Astrocyte (in vitro differentiated cells and primary cell): ENCODE results near the gene PLCL1. TPM values are rescaled to one million over a fixed set of nuclear protein-coding genes. Genes with fewer than 3 reads are reported as not detected.

Experiments
- DNase-seq: peaks from one replicate; pipeline ENCODE4 v3.0.0-alpha.2; 2010; ENCODE audit warnings: low read depth
- FAIRE-seq: peaks from 2 replicates; lab custom pipeline; 2011; peaks lifted over from hg19 to GRCh38; lab: Jason Lieb, UNC
- H2AFZ ChIP-seq: 2 replicates; pipeline ENCODE4 v1.6.0; 2012; ENCODE audit warnings: low read depth, low read length, inconsistent platforms
- H3K27ac ChIP-seq: 2 replicates; pipeline ENCODE4 v1.5.1; 2011; ENCODE audit warnings: low read depth, low read length, inconsistent platforms
- H3K27me3 ChIP-seq: 2 replicates; pipeline ENCODE4 v1.6.0; 2011; ENCODE audit warnings: low read length, inconsistent platforms; ENCODE audit not compliant: insufficient read depth
- H3K36me3 ChIP-seq: 2 replicates; pipeline ENCODE4 v1.5.1; 2011; ENCODE audit warnings: low read length, inconsistent platforms; ENCODE audit not compliant: insufficient read depth
- H3K4me1 ChIP-seq: 2 replicates; pipeline ENCODE4 v1.5.1; 2011; ENCODE audit warnings: low read length, inconsistent platforms; ENCODE audit not compliant: insufficient read depth
- H3K4me2 ChIP-seq: 2 replicates; pipeline ENCODE4 v1.6.0; 2012; ENCODE audit warnings: low read length, inconsistent platforms
- H3K4me3 ChIP-seq: 2 replicates; pipeline ENCODE4 v1.5.1; 2011; ENCODE audit warnings: low read depth, mild to moderate bottlenecking, low read length, inconsistent platforms; ENCODE audit not compliant: insufficient read depth
- H3K79me2 ChIP-seq: 2 replicates; pipeline ENCODE4 v1.6.0; 2012; ENCODE audit warnings: mild to moderate bottlenecking, low read length, inconsistent platforms; ENCODE audit not compliant: insufficient read depth
- H3K9ac ChIP-seq: 2 replicates; pipeline ENCODE4 v1.6.0; 2012; ENCODE audit warnings: mild to moderate bottlenecking, low read length, inconsistent platforms
- H3K9me3 ChIP-seq: 2 replicates; pipeline ENCODE4 v1.5.1; 2012; ENCODE audit warnings: low read depth, mild to moderate bottlenecking, low read length, inconsistent platforms; ENCODE audit not compliant: insufficient read depth
- H4K20me1 ChIP-seq: 2 replicates; pipeline ENCODE4 v1.6.0; 2012; ENCODE audit warnings: low read length, inconsistent platforms; ENCODE audit not compliant: insufficient read depth
- H3K27ac Mint-ChIP-seq: one replicate; pipeline ENCODE4 v1.8.0; 2021; ENCODE audit warnings: mild to moderate bottlenecking, mixed read lengths; ENCODE audit not compliant: unreplicated experiment
- H3K27me3 Mint-ChIP-seq: one replicate; pipeline ENCODE4 v1.8.0; 2021; ENCODE audit warnings: low read depth, mixed read lengths; ENCODE audit not compliant: unreplicated experiment
- H3K36me3 Mint-ChIP-seq: one replicate; pipeline ENCODE4 v1.8.0; 2021; ENCODE audit warnings: low read depth, mixed read lengths; ENCODE audit not compliant: unreplicated experiment
- H3K4me1 Mint-ChIP-seq: one replicate; pipeline ENCODE4 v1.8.0; 2021; ENCODE audit warnings: low read depth, mixed read lengths; ENCODE audit not compliant: unreplicated experiment
- H3K4me3 Mint-ChIP-seq: one replicate; pipeline ENCODE4 v1.8.0; 2021; ENCODE audit warnings: mild to moderate bottlenecking, moderate library complexity, mixed read lengths; ENCODE audit not compliant: unreplicated experiment
- H3K9me3 Mint-ChIP-seq: one replicate; pipeline ENCODE4 v1.8.0; 2021; ENCODE audit warnings: mild to moderate bottlenecking, mixed read lengths; ENCODE audit not compliant: unreplicated experiment
- EZH2 ChIP-seq: IDR thresholded peaks from 2 replicates; pipeline ENCODE4 v1.6.1; 2012; ENCODE audit warnings: mild to moderate bottlenecking, low read length, inconsistent platforms; ENCODE audit not compliant: insufficient read depth
- total RNA-seq: library from RNA; stranded (reverse); gene quantifications from 2 replicates; pipeline ENCODE4 v1.2.1, GENCODE V29; 2021
- TF ChIP-seq, protein P1 (sequence below): IDR thresholded peaks from 2 replicates; pipeline ENCODE4 v1.5.1; 2011; ENCODE audit warnings: low read depth, mild to moderate bottlenecking, inconsistent platforms, low read length, moderate library complexity; ENCODE audit not compliant: insufficient read depth

PLCL1 gene
- total RNA-seq, 1 donor from 2014 or later, result 0.84 TPM

DNA sequence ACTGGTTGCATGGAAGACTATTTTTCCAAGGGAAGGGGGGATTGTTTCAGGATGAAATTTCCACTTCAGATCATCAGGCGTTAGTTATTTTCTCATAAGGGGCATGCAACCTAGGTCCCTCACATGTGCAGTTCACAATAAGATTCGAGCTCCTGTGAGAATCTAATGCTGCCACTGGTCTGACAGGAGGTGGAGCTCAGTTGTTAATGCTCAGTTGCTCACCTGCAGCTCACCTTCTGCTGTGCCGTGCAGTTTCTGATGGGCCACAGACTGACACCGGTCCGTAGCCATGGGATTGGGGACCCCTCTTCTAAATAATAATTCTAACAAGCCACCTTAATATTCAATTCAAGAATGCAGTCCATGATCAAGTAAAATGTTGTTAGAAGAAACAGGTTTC is 34.9 kb downstream of the PLCL1 start:
- no peak overlapping the region for H3K9ac ChIP-seq
- no peaks in the 10 kb centered on the region for H3K36me3 ChIP-seq
- H3K27ac ChIP-seq, result no peak overlapping the region
- Mint-ChIP-seq H3K4me1 (peaks cover 3% of the 10 kb centered on the region), H3K9me3 (peaks cover 2% of the 10 kb centered on the region), H3K36me3 (no peaks in the 10 kb centered on the region), H3K4me3 (no peak overlapping the region), H3K27me3 (peaks cover 10% of the 10 kb centered on the region), H3K27ac (no peak overlapping the region)
- no peaks in the 10 kb centered on the region for H3K9me3 ChIP-seq
- no peak for FAIRE-seq
- no peak for DNase-seq
- H3K79me2 ChIP-seq, result no peaks in the 10 kb centered on the region
- no peak for TF ChIP-seq EZH2
- TF ChIP-seq, protein P1, sequence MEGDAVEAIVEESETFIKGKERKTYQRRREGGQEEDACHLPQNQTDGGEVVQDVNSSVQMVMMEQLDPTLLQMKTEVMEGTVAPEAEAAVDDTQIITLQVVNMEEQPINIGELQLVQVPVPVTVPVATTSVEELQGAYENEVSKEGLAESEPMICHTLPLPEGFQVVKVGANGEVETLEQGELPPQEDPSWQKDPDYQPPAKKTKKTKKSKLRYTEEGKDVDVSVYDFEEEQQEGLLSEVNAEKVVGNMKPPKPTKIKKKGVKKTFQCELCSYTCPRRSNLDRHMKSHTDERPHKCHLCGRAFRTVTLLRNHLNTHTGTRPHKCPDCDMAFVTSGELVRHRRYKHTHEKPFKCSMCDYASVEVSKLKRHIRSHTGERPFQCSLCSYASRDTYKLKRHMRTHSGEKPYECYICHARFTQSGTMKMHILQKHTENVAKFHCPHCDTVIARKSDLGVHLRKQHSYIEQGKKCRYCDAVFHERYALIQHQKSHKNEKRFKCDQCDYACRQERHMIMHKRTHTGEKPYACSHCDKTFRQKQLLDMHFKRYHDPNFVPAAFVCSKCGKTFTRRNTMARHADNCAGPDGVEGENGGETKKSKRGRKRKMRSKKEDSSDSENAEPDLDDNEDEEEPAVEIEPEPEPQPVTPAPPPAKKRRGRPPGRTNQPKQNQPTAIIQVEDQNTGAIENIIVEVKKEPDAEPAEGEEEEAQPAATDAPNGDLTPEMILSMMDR, result no peak
- H3K4me1 ChIP-seq, result no peaks in the 10 kb centered on the region
- H3K4me3 ChIP-seq, result no peak overlapping the region
- no peaks in the 10 kb centered on the region for H3K27me3 ChIP-seq
- no peak overlapping the region for H3K4me2 ChIP-seq
- H2AFZ ChIP-seq, result no peak overlapping the region
- H4K20me1 ChIP-seq, result no peaks in the 10 kb centered on the region

DNA sequence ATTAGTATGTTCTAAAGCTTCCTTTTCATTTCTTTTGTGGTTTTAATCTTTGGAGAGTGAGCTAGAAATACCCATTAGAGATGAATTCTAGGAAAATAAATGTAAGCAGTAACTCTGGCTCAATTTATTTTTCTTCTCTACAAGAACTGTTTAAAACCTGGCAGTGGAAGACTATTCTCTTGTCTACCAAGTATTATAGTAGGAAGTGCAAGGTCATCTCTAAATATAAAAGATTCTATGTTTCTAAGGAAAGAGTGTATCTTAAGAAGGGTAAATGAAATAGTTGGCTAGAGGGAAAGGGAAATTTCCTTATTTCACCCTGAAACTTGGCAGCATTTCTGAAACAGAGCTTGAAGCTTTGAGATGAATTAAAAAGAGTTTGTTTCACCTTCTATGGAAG is 35.5 kb downstream of the PLCL1 start:
- no peak overlapping the region for H3K4me3 ChIP-seq
- no peak overlapping the region for H3K4me3 Mint-ChIP-seq
- no peaks in the 10 kb centered on the region for H3K79me2 ChIP-seq
- no peak overlapping the region for H3K27ac Mint-ChIP-seq
- FAIRE-seq (no peak), DNase-seq (no peak)
- H3K27ac ChIP-seq, result no peak overlapping the region
- H3K36me3 Mint-ChIP-seq, result no peaks in the 10 kb centered on the region
- H2AFZ ChIP-seq, result no peak overlapping the region
- H4K20me1 ChIP-seq, result no peaks in the 10 kb centered on the region
- H3K36me3 ChIP-seq, result no peaks in the 10 kb centered on the region
- no peaks in the 10 kb centered on the region for H3K9me3 ChIP-seq
- H3K4me1 Mint-ChIP-seq, result peaks cover 3% of the 10 kb centered on the region
- H3K9me3 Mint-ChIP-seq, result peaks cover 2% of the 10 kb centered on the region
- no peaks in the 10 kb centered on the region for H3K27me3 ChIP-seq
- H3K4me2 ChIP-seq, result no peak overlapping the region
- peaks cover 10% of the 10 kb centered on the region for H3K27me3 Mint-ChIP-seq
- H3K9ac ChIP-seq, result no peak overlapping the region
- H3K4me1 ChIP-seq, result no peaks in the 10 kb centered on the region
- TF ChIP-seq, protein P1, result no peak
- TF ChIP-seq EZH2, result no peak

DNA sequence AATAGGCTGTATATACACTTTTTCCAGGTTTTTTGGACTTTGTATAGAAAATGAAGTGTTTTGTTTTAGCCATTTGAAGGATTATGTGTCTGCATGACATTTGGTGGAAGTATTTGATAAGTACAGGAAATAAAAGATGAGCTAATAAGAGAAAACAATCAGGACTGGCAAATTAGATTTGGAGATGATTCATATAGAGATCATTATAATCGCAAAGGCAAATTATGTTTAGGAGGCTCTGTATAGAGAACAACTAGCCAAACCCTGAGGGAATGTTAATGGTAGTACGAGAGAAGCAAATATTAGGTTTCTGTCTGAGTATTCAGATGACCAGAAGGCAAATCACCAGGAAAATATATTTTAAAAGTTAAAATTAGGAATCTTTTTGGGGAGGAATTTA is 41.7 kb downstream of the PLCL1 start:
- peaks cover 2% of the 10 kb centered on the region for H3K27me3 ChIP-seq
- Mint-ChIP-seq H3K27ac (no peak overlapping the region), H3K36me3 (no peaks in the 10 kb centered on the region), H3K4me3 (no peak overlapping the region), H3K9me3 (peaks cover 2% of the 10 kb centered on the region), H3K27me3 (peaks cover 9% of the 10 kb centered on the region), H3K4me1 (peaks cover 17% of the 10 kb centered on the region)
- no peaks in the 10 kb centered on the region for H4K20me1 ChIP-seq
- H3K27ac ChIP-seq, result no peak overlapping the region
- no peak overlapping the region for H3K4me3 ChIP-seq
- no peak overlapping the region for H3K9ac ChIP-seq
- H3K36me3 ChIP-seq, result no peaks in the 10 kb centered on the region
- no peak for FAIRE-seq
- H3K4me2 ChIP-seq, result no peak overlapping the region
- no peaks in the 10 kb centered on the region for H3K9me3 ChIP-seq
- peaks cover 7% of the 10 kb centered on the region for H3K4me1 ChIP-seq
- no peaks in the 10 kb centered on the region for H3K79me2 ChIP-seq
- H2AFZ ChIP-seq, result no peak overlapping the region
- no peak for DNase-seq
- TF ChIP-seq, protein P1, result no peak
- TF ChIP-seq EZH2, result no peak
